Activated T-helper 9 cell treated with anti-CD3 and anti-CD28 coated beads, Interleukin-2, amount 50 U/mL, for 16 hours (primary cell): ENCODE results near the gene SPDYE17.
"Not testable (repeated sequence)": the region's sequence is repeated elsewhere in the genome, so short reads cannot be mapped to it uniquely, and the experiment has no call there.

ENCODE experiments used
- DNase-seq: peaks from one replicate; pipeline ENCODE4 v3.0.0-alpha.2; 2020; ENCODE audit warnings: low read depth

SPDYE17 gene

DNA sequence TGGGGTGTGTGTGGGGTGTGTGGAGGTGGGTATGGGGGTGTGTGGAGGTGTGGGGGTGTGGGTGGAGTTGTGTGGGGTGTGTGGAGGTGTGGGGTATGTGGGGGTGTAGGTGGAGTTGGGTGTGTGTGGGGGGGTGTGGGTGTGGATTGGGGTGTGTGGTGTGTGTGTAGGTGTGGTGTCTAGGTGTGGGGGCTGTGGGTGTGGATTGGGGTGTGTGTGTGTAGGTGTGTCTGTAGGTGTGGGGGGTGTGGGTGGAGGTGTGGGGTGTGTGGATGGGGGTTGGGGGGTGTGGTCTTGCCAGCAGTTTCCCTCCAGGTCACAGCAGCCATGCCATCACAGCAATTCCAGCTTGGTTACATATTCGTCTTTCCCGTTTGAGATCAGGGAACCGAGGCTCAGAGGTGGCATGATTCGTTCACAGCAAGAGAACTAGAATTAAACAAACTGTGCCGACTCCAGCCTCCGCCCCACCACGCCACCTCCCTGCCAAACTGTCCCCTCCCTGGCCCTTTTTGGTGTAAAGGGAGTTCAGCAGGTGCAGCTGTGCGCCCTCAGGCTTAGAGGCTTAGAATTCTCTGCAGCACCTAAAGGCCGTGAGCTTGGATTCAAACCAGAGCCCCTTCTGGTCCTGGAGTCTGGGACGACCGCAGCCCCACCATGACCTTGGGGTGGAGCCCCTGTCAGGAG, 33.3 kb downstream of the SPDYE17 start:
- DNase-seq = not testable (repeated sequence)

DNA sequence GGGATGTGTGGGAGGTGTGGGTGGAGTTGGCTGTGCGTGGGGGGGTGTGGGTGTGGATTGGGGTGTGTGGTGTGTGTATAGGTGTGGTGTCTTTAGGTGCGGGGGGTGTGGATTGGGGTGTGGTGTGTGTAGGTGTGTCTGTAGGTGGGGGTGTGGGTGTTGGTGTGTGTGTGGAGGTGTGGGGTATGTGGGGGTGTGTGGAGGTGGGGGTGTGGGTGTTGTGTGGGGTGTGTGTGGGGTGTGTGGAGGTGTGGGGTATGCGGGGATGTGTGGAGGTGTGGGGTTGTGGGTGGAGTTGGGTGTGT, 33.9 kb downstream of the SPDYE17 start:
- DNase-seq = no peak

DNA sequence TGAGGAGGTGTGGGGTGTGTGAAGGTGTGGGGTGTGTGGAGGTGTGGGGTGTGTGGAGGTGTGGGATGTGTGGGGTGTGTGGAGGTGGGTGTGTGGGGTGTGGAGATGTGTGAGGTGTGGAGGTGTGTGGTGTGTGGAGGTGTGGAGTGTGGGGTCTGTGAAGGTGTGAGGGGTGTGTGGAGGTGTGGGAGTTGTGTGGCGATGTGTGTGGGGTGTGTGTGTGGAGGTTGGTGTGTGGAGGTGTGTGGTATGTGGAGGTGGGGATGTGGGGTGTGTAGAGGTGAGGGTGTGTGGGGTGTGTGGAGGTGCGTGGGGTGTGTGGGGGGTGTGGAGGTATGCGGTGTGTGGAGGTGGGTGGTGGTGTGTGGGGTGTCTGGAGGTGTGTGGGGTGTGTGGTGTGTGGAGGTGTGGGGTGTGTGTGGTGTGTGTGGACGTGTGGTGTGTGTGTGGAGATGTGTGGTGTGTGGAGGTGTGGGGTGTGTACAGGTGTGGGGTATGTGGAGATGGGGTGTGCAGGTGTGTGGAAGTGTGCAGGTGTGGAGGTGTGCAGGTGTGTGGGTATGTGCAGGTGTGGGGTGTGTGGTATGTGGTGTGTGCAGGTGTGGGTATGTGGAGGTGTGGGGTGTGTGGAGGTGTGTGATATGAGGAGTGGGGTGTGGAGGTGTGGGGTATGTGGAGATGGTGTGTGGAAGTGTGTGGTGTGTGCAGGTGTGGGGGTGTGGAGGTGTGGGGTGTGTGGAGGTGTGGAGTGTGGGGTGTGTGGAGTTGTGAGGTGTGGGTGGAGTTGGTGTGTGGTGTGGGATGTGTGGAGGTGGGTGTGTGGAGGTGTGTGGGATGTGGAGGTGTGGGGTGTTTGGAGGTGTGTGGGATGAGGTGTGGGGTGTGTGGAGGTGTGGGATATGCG, 34.5 kb downstream of the SPDYE17 start:
- DNase-seq = no peak

DNA sequence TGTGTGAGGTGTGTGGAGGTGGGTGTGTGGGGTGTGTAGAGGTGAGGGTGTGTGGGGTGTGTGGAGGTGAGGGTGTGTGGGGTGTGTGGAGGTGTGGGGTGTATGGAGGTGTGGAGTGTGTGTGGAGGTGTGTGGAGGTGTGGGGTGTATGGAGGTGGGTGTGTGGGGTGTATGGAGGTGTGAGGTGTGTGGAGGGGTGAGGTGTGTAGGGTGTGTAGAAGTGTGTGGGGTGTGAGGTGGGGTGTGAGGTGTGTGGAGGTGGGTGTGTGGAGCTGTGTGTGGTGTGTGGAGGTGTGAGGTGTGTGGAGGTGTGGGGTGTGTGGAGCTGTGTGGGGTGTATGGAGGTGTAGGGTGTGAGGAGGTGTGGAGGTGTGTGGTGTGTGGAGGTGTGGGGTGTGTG, 35.2 kb downstream of the SPDYE17 start:
- DNase-seq = not testable (repeated sequence)

DNA sequence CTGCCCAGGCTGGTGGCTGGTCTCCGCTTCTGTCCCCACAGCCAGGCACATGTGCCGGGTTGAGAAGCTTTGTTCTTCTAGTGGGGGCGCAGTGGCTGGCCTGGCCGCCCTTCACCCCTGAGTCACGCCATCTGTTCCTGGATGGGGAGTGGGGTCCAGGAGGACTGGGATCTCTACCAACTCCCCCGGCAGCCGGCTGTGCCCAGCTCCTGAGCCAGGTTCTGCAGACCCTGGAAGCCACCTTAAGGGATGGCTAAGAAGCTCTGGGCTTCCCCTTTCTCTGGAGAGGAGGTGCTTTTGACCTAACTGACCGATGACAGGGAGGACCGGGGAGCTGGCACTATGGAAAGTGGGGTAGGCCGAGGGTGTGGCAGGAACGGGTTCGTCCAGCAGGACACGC, 37.9 kb downstream of the SPDYE17 start:
- DNase-seq = not testable (repeated sequence)

DNA sequence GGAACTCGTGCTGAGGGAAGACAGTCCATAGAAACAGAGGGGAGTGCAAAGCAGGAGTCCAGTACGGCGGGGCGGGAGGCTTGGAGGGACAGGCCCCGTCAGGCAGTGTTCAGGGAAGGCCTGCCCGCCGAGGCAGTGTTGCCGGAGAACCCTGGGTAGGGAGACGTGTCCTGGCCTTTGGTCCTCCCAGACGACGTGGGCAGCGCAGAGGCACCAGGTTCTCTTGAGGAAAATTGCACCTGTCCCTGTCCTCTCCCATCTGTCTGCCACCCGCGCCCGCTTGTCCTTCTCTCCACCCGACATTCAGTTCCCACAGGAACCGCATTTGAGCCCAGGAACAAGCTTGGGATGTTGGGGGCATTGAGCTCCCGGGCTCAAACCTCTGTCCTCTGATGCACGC, 38.3 kb downstream of the SPDYE17 start:
- DNase-seq = not testable (repeated sequence)

DNA sequence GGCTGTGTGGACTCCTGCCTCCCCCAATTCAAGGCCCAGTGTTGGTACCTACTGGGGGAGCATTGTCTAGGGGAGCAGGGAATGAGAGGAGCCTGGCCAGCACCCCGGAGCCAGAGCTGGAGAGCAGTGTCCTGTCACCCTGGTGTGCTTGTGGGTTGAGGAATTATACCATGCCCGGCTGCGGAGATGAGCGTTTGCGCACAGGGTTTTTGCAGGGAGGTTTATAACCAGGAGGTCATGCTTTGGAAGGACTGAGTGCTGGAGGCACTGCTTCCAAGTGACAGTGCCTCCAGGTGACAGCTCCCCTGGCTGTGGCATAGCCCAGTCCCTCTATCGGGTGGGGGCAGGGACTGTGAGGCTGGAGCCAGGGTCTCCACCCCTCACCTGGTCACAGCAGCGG, 39.3 kb downstream of the SPDYE17 start:
- not testable (repeated sequence) for DNase-seq

DNA sequence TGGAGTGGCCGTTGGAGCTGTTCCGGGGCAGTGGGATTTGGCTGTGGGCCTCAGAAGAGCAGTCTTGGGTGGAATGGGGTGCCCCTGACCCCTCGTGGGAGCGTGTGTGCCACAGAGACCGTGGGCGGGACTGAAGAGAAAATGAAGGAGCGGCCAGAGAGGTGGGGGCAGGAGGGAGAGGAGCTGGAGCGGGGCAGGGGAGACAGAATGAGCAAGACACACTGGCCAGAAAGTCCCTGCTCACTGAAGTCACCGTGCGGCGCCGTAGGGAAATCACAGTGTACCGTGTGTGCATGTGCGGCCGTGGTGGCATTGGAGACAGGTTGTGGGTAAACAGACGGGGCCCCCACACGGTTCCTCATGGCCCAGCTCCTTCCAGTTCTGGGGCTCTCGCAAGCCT, 40.0 kb downstream of the SPDYE17 start:
- not testable (repeated sequence) for DNase-seq

DNA sequence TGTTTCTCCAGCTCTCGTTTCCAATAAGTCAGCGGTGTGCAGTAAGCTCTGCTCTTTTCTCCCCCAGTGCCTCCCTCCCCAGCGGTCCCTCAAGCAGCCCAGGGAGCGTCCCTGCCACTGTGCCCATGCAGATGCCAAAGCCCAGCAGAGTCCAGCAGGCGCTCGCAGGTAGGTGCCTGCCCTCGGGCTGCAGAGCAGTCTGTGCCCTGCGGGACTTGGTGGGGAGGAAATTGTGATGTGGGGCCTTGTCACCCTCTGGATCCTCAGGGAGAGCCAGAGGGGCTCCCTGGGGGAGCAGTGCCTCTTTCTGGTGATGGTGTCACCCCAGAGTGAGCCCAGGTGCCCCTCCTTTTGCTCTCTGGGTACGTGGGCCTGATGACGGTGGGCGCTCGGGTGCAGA, 42.0 kb downstream of the SPDYE17 start:
- not testable (repeated sequence) for DNase-seq

DNA sequence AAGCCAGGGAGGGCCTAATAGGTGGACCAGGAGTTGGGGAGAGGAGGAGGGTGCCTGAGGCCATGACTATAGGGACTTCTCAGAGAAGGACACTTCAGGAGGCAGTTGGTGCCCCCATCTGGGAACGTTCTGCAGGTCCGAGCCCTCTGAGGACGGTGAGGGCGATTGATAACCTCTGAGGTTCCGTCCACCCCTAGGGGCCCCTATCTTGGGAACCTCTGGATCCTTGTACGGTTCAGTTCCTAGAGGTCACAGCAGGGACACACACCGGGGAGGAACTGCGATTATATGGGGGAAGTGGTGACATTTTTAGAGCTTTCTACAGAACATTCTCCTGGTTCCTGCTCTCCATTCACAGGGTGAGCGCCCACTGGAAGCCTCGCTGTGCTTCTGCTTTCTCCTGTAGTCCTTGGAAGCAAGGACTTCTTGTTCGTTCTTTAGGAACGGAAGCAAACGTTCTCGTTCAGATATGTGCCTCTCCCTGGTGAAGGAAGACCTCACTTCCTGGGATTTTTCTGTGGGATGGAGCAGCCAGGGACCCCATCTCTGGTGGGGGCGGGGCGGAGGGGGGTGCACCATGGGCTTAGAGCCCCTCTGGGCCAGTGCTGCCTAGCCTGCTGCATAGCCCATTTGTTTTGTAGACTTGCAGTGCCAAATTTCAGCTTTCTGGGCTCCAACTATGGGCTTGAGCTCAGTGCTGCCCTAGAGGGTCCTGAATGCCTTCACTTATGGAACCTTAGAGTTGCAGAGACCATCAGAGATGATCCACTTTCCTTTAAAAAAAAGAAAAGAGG, 46.0 kb downstream of the SPDYE17 start:
- DNase-seq = not testable (repeated sequence)

DNA sequence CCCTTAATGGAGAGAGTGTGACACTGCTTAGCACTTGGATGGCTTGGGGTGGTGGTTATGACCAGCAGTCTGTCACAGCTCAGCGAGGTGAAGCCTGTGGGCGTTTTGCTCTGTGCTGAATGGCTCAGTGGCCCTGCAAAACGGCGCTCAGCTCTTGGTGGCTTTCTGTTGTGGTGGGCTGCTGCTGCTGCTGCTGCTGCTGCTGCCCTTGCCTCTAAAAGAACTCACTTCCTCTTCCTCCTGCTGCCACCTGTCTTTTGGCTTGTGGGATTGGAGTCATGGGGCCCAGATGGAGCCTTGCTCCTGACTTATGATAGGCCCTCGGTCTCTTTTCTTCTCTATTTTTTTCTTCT, 47.4 kb downstream of the SPDYE17 start:
- DNase-seq = not testable (repeated sequence)

DNA sequence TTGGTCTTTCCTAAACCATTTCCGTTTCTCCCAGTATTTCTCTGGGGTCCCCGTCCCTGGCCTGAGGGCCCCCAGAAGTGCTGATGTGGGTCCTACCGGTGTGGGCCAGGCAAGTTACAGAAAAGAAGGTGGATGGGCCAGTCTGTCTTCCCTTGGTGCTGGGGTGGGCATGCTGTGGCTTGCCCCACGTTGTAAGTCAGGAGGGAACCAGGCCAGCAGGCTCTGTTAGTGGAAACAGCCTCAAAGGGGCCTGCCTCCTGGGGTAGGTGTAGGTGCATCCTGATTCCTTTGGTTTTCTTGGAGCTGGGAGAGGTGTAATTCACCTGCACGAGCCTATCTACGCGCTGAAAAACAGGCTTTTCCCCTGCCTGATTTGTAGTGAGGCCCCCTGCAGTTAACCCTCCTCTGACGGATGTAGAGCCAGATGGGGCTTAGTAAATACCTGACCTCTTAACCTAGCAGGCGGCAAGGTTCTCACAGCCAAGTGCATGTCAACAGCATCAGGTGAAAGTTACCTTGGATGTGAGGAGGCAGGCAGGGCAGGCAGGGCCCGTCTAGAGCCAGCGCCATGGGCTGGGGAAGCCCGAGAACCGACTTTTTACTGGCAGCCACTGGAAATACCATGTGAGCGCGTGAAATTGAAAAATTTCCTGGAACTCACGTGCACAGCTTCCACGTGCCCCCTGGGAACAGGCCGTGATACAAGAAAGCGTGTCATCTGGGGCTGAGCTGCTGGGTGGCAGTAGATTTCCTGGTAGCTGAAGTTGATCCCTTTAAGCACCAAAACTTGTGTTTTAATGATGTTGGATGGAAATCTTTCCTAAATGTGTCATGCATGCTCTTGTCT, 48.0 kb downstream of the SPDYE17 start:
- DNase-seq = not testable (repeated sequence)

DNA sequence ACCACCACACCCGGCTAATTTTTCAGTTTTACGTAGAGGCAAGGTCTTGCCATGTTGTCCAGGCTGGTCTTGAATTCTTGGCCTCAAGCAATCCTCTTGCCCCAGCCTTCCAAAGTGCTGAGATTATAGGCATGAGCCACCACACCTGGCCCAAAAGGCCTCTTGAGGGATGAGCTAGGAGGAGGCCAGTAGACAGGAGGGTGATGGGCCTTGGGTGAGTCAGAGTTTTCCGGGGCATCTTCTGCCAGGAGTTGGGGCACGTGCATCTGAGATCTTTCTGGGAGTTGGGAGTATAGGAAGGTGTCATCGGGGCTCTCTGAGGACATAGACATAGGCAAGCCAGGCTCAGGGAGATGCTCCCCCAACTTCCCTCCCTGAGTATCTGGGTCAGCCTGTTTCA, 48.8 kb downstream of the SPDYE17 start:
- DNase-seq = not testable (repeated sequence)

DNA sequence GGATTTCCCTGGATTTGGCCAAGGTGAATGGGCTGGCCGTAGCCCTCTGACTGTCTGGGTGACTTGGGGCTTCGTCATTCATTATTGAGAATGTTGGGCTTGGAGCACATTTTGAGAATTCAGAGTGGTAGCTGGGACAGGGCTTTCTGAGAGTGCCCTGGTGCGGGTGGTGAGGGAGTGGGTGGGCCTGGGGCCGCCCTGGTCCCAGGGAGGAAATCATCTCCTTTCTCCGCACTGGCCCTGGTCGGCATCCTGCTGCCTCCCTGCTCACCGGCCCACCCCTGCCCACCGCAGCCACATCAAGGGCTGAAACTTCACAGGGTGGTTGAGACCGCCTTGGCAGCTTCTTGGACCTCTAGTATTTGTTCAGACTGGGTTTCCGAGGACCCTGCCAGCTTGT, 49.7 kb downstream of the SPDYE17 start:
- not testable (repeated sequence) for DNase-seq

DNA sequence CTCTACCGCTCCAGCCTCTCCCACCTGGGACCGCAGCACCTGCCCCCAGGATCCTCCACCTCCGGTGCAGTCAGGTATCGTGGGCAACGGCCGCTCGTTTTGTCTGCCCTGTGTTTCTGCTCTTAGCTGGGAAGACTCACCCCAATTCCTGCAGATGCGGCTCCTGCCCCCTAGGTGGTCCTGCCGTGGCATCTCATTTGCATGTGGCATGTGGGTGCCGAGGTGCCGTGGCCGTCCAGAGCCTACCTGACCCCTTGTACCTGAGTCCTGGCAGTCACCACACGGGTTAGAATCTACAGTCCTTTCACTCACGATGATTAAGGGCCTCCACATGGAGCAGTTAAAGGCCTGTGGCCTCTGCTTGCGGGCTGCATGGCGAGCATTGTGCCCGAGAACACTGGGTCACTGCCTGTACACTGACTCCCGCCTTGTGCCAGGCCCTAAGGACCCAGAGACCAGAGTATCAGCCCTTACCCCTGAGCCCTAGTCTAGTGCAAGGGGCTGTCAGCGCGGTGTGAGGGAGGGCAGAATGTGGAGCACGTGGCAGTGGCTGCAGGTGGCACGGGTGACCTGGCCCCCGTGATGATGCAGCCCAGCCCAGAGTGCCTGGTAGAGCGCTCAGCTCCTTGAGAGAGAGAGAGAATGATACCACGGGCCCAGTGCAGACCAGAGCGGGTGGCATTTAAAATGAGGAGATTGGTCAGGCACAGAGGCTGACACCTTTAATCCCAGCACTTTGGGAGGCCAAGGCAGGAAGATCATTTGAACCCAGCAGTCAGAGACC, 50.8 kb downstream of the SPDYE17 start:
- not testable (repeated sequence) for DNase-seq

DNA sequence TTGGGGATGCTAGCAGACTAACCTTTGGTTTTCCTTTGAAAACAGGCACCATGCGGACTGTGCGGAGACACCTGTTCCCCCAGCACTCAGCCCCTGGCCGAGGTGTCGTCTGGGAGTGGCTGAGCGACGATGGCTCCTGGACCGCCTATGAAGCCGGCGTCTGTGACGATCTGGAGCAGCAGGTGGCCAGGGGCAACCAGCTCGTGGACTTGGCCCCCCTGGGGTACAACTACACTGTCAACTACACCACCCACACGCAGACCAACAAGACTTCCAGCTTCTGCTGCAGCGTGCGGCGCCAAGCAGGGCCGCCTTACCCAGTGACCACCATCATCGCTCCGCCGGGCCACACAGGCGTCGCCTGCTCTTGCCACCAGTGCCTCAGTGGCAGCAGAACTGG, 51.6 kb downstream of the SPDYE17 start:
- not testable (repeated sequence) for DNase-seq

DNA sequence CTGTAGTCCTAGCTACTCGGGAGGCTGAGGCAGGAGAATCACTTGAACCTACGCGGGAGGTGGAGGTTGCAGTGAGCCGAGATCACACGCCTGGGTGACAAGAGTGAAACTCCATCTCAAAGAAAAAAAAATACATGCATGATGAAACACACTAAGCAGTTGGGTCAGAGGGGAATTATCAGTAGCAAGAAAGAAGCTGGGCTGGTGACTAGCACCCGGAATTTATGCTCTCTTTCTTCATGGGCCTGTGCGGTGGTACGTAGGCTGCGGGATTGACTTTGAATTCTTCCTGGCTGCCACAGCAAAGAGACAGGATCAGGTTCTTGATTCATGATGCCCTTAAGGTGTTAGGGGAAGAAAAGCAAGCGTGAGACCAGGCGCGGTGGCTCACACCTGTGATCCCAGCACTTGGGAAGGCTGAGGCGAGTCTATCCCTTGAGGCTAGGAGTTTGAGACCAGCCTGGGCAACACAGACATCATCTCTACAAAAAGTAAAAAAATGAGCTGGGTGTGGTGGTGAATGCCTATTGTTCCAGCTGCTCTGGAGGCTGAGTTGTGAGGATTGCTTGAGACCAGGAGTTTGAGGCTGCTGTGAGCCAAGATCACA, 54.3 kb downstream of the SPDYE17 start:
- DNase-seq = not testable (repeated sequence)

DNA sequence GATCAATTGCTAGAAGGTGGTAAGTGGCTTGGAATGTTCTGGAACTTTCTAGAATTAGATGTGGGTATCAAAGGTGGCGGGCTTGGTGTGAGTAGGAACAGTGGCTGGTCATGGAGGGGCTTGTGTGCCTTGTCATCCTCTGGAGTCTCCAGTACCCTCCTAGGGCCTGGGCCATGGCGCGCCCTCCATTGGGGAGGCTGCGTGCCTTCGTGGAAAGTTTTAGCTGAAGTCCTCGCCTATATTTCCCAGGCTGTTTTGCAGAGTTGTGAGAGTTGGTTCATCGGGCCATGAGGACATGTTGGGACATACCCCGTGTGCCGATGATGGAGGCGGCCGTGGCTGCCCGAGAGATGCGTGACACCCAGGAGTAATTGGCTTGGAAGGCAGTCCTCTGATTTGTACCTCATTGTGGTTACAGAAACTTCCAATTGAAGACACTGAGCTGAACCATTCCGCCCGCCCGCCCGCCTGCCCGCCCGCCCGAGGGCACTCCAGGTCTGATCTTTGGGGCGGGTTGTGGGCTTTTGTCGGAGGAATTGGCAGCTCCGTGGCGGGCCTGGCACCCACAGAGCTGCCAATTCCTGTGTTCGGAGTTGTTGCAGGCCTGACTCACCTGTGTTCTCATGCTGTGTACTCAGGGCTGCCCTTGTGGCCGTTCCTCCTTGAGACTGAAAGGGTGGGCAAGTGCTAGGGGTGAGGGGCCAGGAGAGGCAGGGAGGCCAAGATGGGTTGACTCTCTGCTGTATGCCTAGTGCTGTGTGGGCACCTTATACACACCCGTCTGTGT, 57.2 kb downstream of the SPDYE17 start:
- not testable (repeated sequence) for DNase-seq

DNA sequence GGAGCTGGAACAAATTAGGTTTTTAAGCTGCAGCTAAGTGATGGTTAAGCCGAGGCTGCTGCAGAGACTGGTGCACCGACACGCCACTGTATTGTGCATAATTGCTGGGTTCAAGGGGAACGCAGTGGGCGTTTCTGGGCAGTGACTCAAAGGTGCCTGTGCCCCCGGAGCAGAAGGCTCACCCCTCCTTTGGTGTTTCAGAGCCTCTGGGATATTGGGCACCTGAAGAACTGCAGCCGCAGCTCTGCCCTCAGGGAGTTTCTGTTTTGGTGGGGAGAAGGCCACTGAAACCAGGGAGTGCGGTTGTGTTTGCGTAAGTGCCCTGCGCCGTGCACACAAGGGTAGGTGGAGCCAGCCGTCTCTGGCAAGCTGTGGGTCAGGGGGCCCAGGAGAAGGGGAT, 57.8 kb downstream of the SPDYE17 start:
- DNase-seq = not testable (repeated sequence)

DNA sequence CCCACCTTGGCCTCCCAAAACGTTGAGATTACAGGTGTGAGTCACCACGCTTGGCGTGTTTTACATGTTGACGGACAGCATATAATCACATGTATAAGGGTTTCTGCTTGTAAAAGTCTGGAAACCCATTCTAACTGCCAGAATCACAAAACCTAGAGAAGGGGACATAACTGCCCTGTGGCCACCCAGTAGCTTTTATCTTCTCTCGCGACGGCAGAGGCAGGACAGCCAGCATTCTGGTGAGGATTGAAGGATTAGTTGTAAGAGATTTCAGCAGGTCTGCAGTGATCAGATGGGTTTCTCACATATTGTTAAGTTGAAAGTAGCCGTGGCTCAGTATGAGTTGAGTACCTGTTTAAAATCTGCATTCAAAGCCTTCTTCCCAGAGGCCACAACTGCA, 59.8 kb downstream of the SPDYE17 start:
- DNase-seq = not testable (repeated sequence)
